Mesenchymal stem cell (in vitro differentiated cells and primary cell): Measurements from ENCODE around the gene AKNA.
A peak's percentile ranks its signal among the peaks of the same experiment; 100 is the strongest.

Experiments
- DNase-seq: peaks from one replicate; pipeline ENCODE4 v3.0.0-alpha.2; 2013
- H2AFZ ChIP-seq: one replicate; pipeline ENCODE4 v1.6.1; 2013; ENCODE audit warnings: low read depth, mild to moderate bottlenecking, control low read depth, inconsistent platforms, low read length, moderate library complexity
- H2AK5ac ChIP-seq: 2 replicates; pipeline ENCODE4 v1.6.1; 2013; ENCODE audit warnings: low read length, moderate library complexity, mild to moderate bottlenecking, inconsistent platforms; ENCODE audit not compliant: severe bottlenecking
- H2BK120ac ChIP-seq: one replicate; pipeline ENCODE4 v1.6.1; 2013; ENCODE audit warnings: low read depth, mild to moderate bottlenecking, inconsistent platforms, low read length, moderate library complexity
- H2BK12ac ChIP-seq, 2 experiments: one replicate each; pipeline ENCODE4 v1.6.1; 2013; ENCODE audit warnings: inconsistent platforms in 2 of 2, low read length in 2 of 2, mild to moderate bottlenecking in 2 of 2, moderate library complexity in 2 of 2, control low read depth in 1 of 2
- H2BK15ac ChIP-seq: one replicate; pipeline ENCODE4 v1.6.1; 2013; ENCODE audit warnings: mild to moderate bottlenecking, low read depth, inconsistent platforms; ENCODE audit not compliant: poor library complexity, severe bottlenecking
- H2BK5ac ChIP-seq: 2 replicates; pipeline ENCODE4 v1.6.1; 2013; ENCODE audit warnings: low read depth, mild to moderate bottlenecking, low read length, control low read depth, inconsistent platforms; ENCODE audit not compliant: poor library complexity, severe bottlenecking
- H3K14ac ChIP-seq, 2 experiments: one replicate each; pipeline ENCODE4 v1.6.1; 2013; ENCODE audit warnings: inconsistent platforms in 2 of 2, low read length in 2 of 2, control low read depth in 1 of 2, mild to moderate bottlenecking in 1 of 2, moderate library complexity in 1 of 2
- H3K18ac ChIP-seq, 2 experiments: one replicate each; pipeline ENCODE4 v1.6.1; 2013; ENCODE audit warnings: inconsistent platforms in 2 of 2, low read length in 2 of 2, control low read depth in 1 of 2, low read depth in 1 of 2, mild to moderate bottlenecking in 1 of 2
- H3K23ac ChIP-seq, 2 experiments: one replicate each; pipeline ENCODE4 v1.6.1; 2013; ENCODE audit warnings: inconsistent platforms in 2 of 2, low read length in 2 of 2, mild to moderate bottlenecking in 2 of 2, moderate library complexity in 2 of 2, control low read depth in 1 of 2
- H3K27ac ChIP-seq: 2 replicates; pipeline ENCODE4 v1.5.1; 2013; ENCODE audit warnings: mild to moderate bottlenecking, moderate library complexity, low read length, control low read depth, inconsistent platforms; ENCODE audit not compliant: poor library complexity, severe bottlenecking
- H3K27me3 ChIP-seq, 2 experiments: 2 replicates each; pipeline versions ENCODE4 v1.6.1 to v1.7.0; 2013; ENCODE audit warnings: low read length in 2 of 2, mild to moderate bottlenecking in 2 of 2, moderate library complexity in 2 of 2, control low read depth in 1 of 2, inconsistent platforms in 1 of 2; ENCODE audit not compliant: control insufficient read depth in 1 of 2, insufficient read depth in 1 of 2
- H3K36me3 ChIP-seq, 2 experiments: 2 replicates each; pipeline versions ENCODE4 v1.6.1 to v1.7.0; 2013; ENCODE audit warnings: low read length in 2 of 2, control low read depth in 1 of 2, inconsistent platforms in 1 of 2, low read depth in 1 of 2, mild to moderate bottlenecking in 1 of 2; ENCODE audit not compliant: insufficient read depth in 2 of 2, control insufficient read depth in 1 of 2
- H3K4ac ChIP-seq, 2 experiments: one replicate each; pipeline ENCODE4 v1.6.1; 2013; ENCODE audit warnings: inconsistent platforms in 2 of 2, low read length in 2 of 2, mild to moderate bottlenecking in 2 of 2, moderate library complexity in 2 of 2, control low read depth in 1 of 2, low read depth in 1 of 2
- H3K4me1 ChIP-seq: 2 replicates; pipeline ENCODE4 v1.6.1; 2013; ENCODE audit warnings: low read depth, low read length, control low read depth; ENCODE audit not compliant: control insufficient read depth, insufficient read depth
- H3K4me2 ChIP-seq: 2 replicates; pipeline ENCODE4 v1.6.1; 2013; ENCODE audit warnings: low read length, mild to moderate bottlenecking, inconsistent platforms; ENCODE audit not compliant: poor library complexity, severe bottlenecking
- H3K4me3 ChIP-seq, 2 experiments: 2 replicates each; pipeline versions ENCODE4 v1.5.1 to v1.7.0; 2013; ENCODE audit warnings: low read length in 2 of 2, mild to moderate bottlenecking in 2 of 2, control low read depth in 1 of 2, low read depth in 1 of 2; ENCODE audit not compliant: insufficient read depth in 1 of 2
- H3K79me1 ChIP-seq: replicated peaks from 2 replicates; pipeline ENCODE4 v1.6.1; 2013; ENCODE audit warnings: mild to moderate bottlenecking, control low read depth, low read length, inconsistent platforms; ENCODE audit not compliant: poor library complexity, severe bottlenecking
- H3K9ac ChIP-seq: 2 replicates; pipeline ENCODE4 v1.7.0; 2013; ENCODE audit warnings: mild to moderate bottlenecking, low read length, moderate library complexity
- H3K9me3 ChIP-seq: 2 replicates; pipeline ENCODE4 v1.7.0; 2013; ENCODE audit warnings: mild to moderate bottlenecking, low read length; ENCODE audit not compliant: control insufficient read depth
- H4K8ac ChIP-seq: one replicate; pipeline ENCODE4 v1.6.1; 2013; ENCODE audit warnings: inconsistent platforms, mild to moderate bottlenecking, low read length, moderate library complexity
- H4K91ac ChIP-seq: one replicate; pipeline ENCODE4 v1.6.1; 2013; ENCODE audit warnings: mild to moderate bottlenecking, low read length, inconsistent platforms
- WGBS: methylation state at CpG from one replicate; pipeline ENCODE4 v1.1.7; 2013; ENCODE audit warnings: mixed read lengths; 5-methylcytosine and 5-hydroxymethylcytosine counted together

The AKNA gene

GRCh38 chr9:114286146-114286679, 101.6 kb downstream of the AKNA start:
- Histone ChIP-seq H3K4ac (no peak overlapping the region), H3K4me1 (peaks cover 83% of the 10 kb centered on the region), H3K27ac (no peak overlapping the region), H2AK5ac (peak overlapping the region; percentile 58), H3K27me3 (no peaks in the 10 kb centered on the region), H3K36me3 (peaks cover 0 to 61% of the 10 kb centered on the region in 2 experiments), H3K4me2 (no peak overlapping the region), H3K14ac (no peak overlapping the region), H2AFZ (no peak overlapping the region), H4K8ac (no peak overlapping the region), H2BK120ac (no peak overlapping the region), H2BK5ac (no peak overlapping the region), H3K9ac (peak overlapping the region; percentile 66), H2BK15ac (peak overlapping the region; percentile 4), H3K23ac (no peak overlapping the region), H2BK12ac (no peak overlapping the region), H4K91ac (no peak overlapping the region), H3K18ac (peak overlapping the region; percentile 11 to 43), H3K9me3 (no peaks in the 10 kb centered on the region), H3K79me1 (peaks cover 11% of the 10 kb centered on the region), H3K4me3 (no peak overlapping the region)
- no peak for DNase-seq
- 96% methylated on average over 6 of the region's 10 CpGs for WGBS

GRCh38 chr9:114285166-114285867, 102.5 kb downstream of the AKNA start:
- Histone ChIP-seq H4K8ac (peak overlapping the region; percentile 73), H3K4me2 (no peak overlapping the region), H3K4ac (peak overlapping the region in 1 of 2 experiments; percentile 39), H2BK12ac (peak overlapping the region; percentile 80 to 93), H2BK15ac (peak overlapping the region; percentile 91), H3K36me3 (peaks cover 0 to 59% of the 10 kb centered on the region in 2 experiments), H2AK5ac (peak overlapping the region; percentile 84), H3K27me3 (no peaks in the 10 kb centered on the region), H3K9me3 (no peaks in the 10 kb centered on the region), H3K4me1 (peaks cover 81% of the 10 kb centered on the region), H2AFZ (no peak overlapping the region), H3K79me1 (peaks cover 11% of the 10 kb centered on the region), H3K27ac (peak overlapping the region; percentile 35), H4K91ac (peak overlapping the region; percentile 73), H2BK120ac (peak overlapping the region; percentile 50), H3K18ac (peak overlapping the region; percentile 11 to 83), H3K9ac (peak overlapping the region; percentile 66), H2BK5ac (no peak overlapping the region), H3K23ac (no peak overlapping the region), H3K4me3 (peak overlapping the region in 1 of 2 experiments; percentile 37), H3K14ac (peak overlapping the region in 1 of 2 experiments; percentile 35)
- 21% methylated on average over 19 of the region's 20 CpGs for WGBS
- DNase-seq = peak; percentile 93

- H3K23ac ChIP-seq = no peak overlapping the region
- no peaks in the 10 kb centered on the region for H3K9me3 ChIP-seq
- no peak for DNase-seq
- H3K18ac ChIP-seq = peak overlapping the region in 1 of 2 experiments; percentile 18
- H3K14ac ChIP-seq = no peak overlapping the region
- peak overlapping the region; percentile 80 to 93 for H2BK12ac ChIP-seq
- WGBS = 97% methylated on average over 11 of the region's 11 CpGs
- peak overlapping the region; percentile 84 for H2AK5ac ChIP-seq
- no peak overlapping the region for H3K4ac ChIP-seq
- H3K36me3 ChIP-seq = peaks cover 0 to 51% of the 10 kb centered on the region in 2 experiments
- no peak overlapping the region for H2BK5ac ChIP-seq
- no peak overlapping the region for H2AFZ ChIP-seq
- H3K4me2 ChIP-seq = no peak overlapping the region
- H3K27ac ChIP-seq = no peak overlapping the region
- no peak overlapping the region for H3K4me3 ChIP-seq
- H4K91ac ChIP-seq = no peak overlapping the region
- no peak overlapping the region for H3K9ac ChIP-seq
- peak overlapping the region; percentile 34 for H2BK15ac ChIP-seq
- H3K79me1 ChIP-seq = peaks cover 11% of the 10 kb centered on the region
- H4K8ac ChIP-seq = no peak overlapping the region
- no peaks in the 10 kb centered on the region for H3K27me3 ChIP-seq
- peaks cover 76% of the 10 kb centered on the region for H3K4me1 ChIP-seq
- H2BK120ac ChIP-seq = no peak overlapping the region
Measured at GRCh38 chr9:114284316-114285060, 103.3 kb downstream of the AKNA start.
